K562 (cell line): Measurements from ENCODE around the gene SH3BP5L. TPM values are rescaled to one million over a fixed set of nuclear protein-coding genes. Genes with fewer than 3 reads are reported as not detected.
"Not testable (repeated sequence)": the region's sequence is repeated elsewhere in the genome, so short reads cannot be mapped to it uniquely, and the experiment has no call there.

ENCODE experiments used
- ATAC-seq: fragments of 200-7000 bp; cut with Tn5 transposase; 3 replicates; pipeline ENCODE4 v1.9.1; 2020; ENCODE audit warnings: moderate library complexity
- BruUV-seq: library from RNA; stranded (reverse); fragments of 400-500 nt; replicated peaks from 2 replicates; lab custom pipeline; 2021; lab: Mats Ljungman, UMichigan
- CTCF ChIA-PET: fragments of 300-600 bp; formaldehyde crosslinking; extraction: SDS; loops from one replicate; lab custom pipeline; 2021; ENCODE audit warnings: low intra/inter-chr PET ratio; lab: Yijun Ruan, JAX
- POLR2A ChIA-PET: fragments of 300-600, 350-650 bp; sonication (Branson Sonifier 250); formaldehyde crosslinking; extraction: SDS; loops from one replicate; lab custom pipeline; 2021; ENCODE audit warnings: antibody characterized with exemption, inconsistent platforms; lab: Yijun Ruan, JAX
- DNase-seq, 4 experiments: peaks; one replicate each; pipeline versions ENCODE4 v3.0.0 to v3.0.0-alpha.2; 2011 to 2018; ENCODE audit warnings: low spot score in 3 of 4, mixed read lengths in 3 of 4; ENCODE audit errors: extremely low read depth in 1 of 4
- FAIRE-seq: peaks from 2 replicates; lab custom pipeline; 2011; peaks lifted over from hg19 to GRCh38; lab: Jason Lieb, UNC
- H2AFZ ChIP-seq: 2 replicates; pipeline ENCODE4 v1.6.0; 2011; ENCODE audit warnings: low read depth, low read length, control low read depth, inconsistent platforms
- H3K27ac ChIP-seq: fragments of 200-600 bp; 3 replicates; pipeline ENCODE4 v1.8.0; 2011; ENCODE audit warnings: low read depth, mild to moderate bottlenecking, control low read depth, inconsistent platforms, low read length, moderate library complexity, mixed read lengths; ENCODE audit errors: extremely low read depth
- H3K27me3 ChIP-seq, 2 experiments: fragments of 300-600 bp in 1 of 2; 2 replicates in 1 of 2; 3 replicates in 1 of 2; pipeline versions ENCODE4 v1.6.0 to v1.8.0; 2011; ENCODE audit warnings: inconsistent platforms in 2 of 2, low read length in 2 of 2, mild to moderate bottlenecking in 1 of 2, mixed read lengths in 1 of 2, moderate library complexity in 1 of 2; ENCODE audit not compliant: control insufficient read depth in 2 of 2, insufficient read depth in 2 of 2
- H3K36me3 ChIP-seq: fragments of 300-600 bp; 3 replicates; pipeline ENCODE4 v1.8.0; 2011; ENCODE audit warnings: mild to moderate bottlenecking, low read length, inconsistent platforms; ENCODE audit not compliant: control insufficient read depth, insufficient read depth
- H3K4me1 ChIP-seq, 2 experiments: fragments of 200-600 bp in 1 of 2; replicated peaks in 1 of 2; 2 replicates in 1 of 2; 3 replicates in 1 of 2; pipeline versions ENCODE4 v1.5.1 to v1.8.0; 2011; ENCODE audit warnings: inconsistent platforms in 2 of 2, low read length in 2 of 2, mild to moderate bottlenecking in 1 of 2, mixed read lengths in 1 of 2, moderate library complexity in 1 of 2; ENCODE audit not compliant: control insufficient read depth in 2 of 2, insufficient read depth in 2 of 2
- H3K4me2 ChIP-seq: 2 replicates; pipeline ENCODE4 v1.6.1; 2011; ENCODE audit warnings: low read length, control low read depth, inconsistent platforms, mixed read lengths; ENCODE audit not compliant: insufficient read depth
- H3K4me3 ChIP-seq: fragments of 200-600 bp; sonication (generic), shearing (Covaris generic); 2 replicates; pipeline ENCODE4 v1.5.1; 2016; ENCODE audit warnings: control low read depth, inconsistent platforms
- H3K79me2 ChIP-seq: fragments of 200-600 bp; 3 replicates; pipeline ENCODE4 v1.8.0; 2011; ENCODE audit warnings: low read length, inconsistent platforms; ENCODE audit not compliant: control insufficient read depth, insufficient read depth
- H3K9ac ChIP-seq, 2 experiments: 2 replicates each; pipeline versions ENCODE4 v1.6.0 to v1.6.1; 2011; ENCODE audit warnings: low read depth in 2 of 2, low read length in 2 of 2, control low read depth in 1 of 2, inconsistent platforms in 1 of 2, mild to moderate bottlenecking in 1 of 2, mixed read lengths in 1 of 2; ENCODE audit not compliant: insufficient read depth in 1 of 2
- H3K9me1 ChIP-seq: one replicate; pipeline ENCODE4 v1.6.0; 2011; ENCODE audit warnings: inconsistent platforms, mild to moderate bottlenecking, low read length, moderate library complexity; ENCODE audit not compliant: control insufficient read depth, insufficient read depth
- H3K9me3 ChIP-seq: replicated peaks from 2 replicates; pipeline ENCODE4 v1.5.1; 2011; ENCODE audit warnings: low read depth, low read length, inconsistent platforms; ENCODE audit not compliant: control insufficient read depth, insufficient read depth
- H4K20me1 ChIP-seq: replicated peaks from 2 replicates; pipeline ENCODE4 v1.6.1; 2011; ENCODE audit warnings: low read length, inconsistent platforms, mixed read lengths; ENCODE audit not compliant: control insufficient read depth, insufficient read depth
- CEBPB ChIP-seq: fragments of 450-650 bp; IDR thresholded peaks from 2 replicates; pipeline ENCODE4 v1.6.1; 2016; ENCODE audit warnings: missing genetic modification characterization, missing compliant biosample characterization
- CEBPG ChIP-seq, 3 experiments: fragments of 200-800 bp in 1 of 3; sonication (Bioruptor generic) in 1 of 3; sonication (generic) in 1 of 3; formaldehyde crosslinking in 1 of 3; IDR thresholded peaks in 2 of 3; conservative IDR thresholded peaks in 1 of 3; 2 replicates each; pipeline versions ENCODE4 v1.6.1 to v1.8.0; 2016 to 2022; ENCODE audit warnings: missing compliant biosample characterization in 2 of 3, missing genetic modification characterization in 2 of 3, mild to moderate bottlenecking in 1 of 3, missing genetic modification reagents in 1 of 3
- DACH1 ChIP-seq: fragments of 450-650 bp; IDR thresholded peaks from 2 replicates; pipeline ENCODE4 v1.6.1; 2018; ENCODE audit not compliant: partially characterized antibody
- EP400 ChIP-seq: fragments of 450-650 bp; IDR thresholded peaks from 2 replicates; pipeline ENCODE4 v1.6.1; 2017; ENCODE audit warnings: antibody characterized with exemption, mild to moderate bottlenecking, moderate library complexity
- MCM3 ChIP-seq: fragments of 450-650 bp; IDR thresholded peaks from 2 replicates; pipeline ENCODE4 v1.6.1; 2016
- NONO ChIP-seq, 2 experiments: fragments of 200-400 bp in 1 of 2; fragments of 450-650 bp in 1 of 2; formaldehyde crosslinking in 1 of 2; IDR thresholded peaks; 2 replicates each; pipeline ENCODE4 v1.6.1; 2017; ENCODE audit warnings: low read depth in 2 of 2, mild to moderate bottlenecking in 2 of 2, moderate library complexity in 2 of 2, low read length in 1 of 2
- PHB ChIP-seq: fragments of 250-450 bp; sonication (Bioruptor Pico); IDR thresholded peaks from 2 replicates; pipeline ENCODE4 v1.5.0; 2021
- RHOXF2B ChIP-seq: fragments of 250-450 bp; sonication (Bioruptor Pico); conservative IDR thresholded peaks from 2 replicates; pipeline ENCODE4 v1.5.1; 2021
- THRAP3 ChIP-seq: fragments of 450-650 bp; IDR thresholded peaks from 2 replicates; pipeline ENCODE4 v1.6.1; 2016; ENCODE audit warnings: mild to moderate bottlenecking, inconsistent platforms, borderline replicate concordance
- ZNF212 ChIP-seq: fragments of 450-650 bp; formaldehyde crosslinking; IDR thresholded peaks from 2 replicates; pipeline ENCODE4 v1.4.0; 2020; ENCODE audit warnings: mild to moderate bottlenecking
- ZNF3 ChIP-seq: fragments of 250-450 bp; sonication (Bioruptor Pico); IDR thresholded peaks from 2 replicates; pipeline ENCODE4 v1.5.0; 2021; ENCODE audit warnings: mild to moderate bottlenecking, moderate library complexity
- ZNF609 ChIP-seq: sonication (generic); formaldehyde crosslinking; IDR thresholded peaks from 2 replicates; pipeline ENCODE4 v1.8.1; 2023; ENCODE audit warnings: missing genetic modification reagents, mild to moderate bottlenecking, borderline replicate concordance
- ZNF695 ChIP-seq: fragments of 450-650 bp; formaldehyde crosslinking; IDR thresholded peaks from 2 replicates; pipeline ENCODE4 v1.4.0; 2020; ENCODE audit warnings: mild to moderate bottlenecking, moderate library complexity
- WGBS: fragments of 100-300 bp; shearing (Covaris generic); methylation state at CpG from one replicate; pipeline ENCODE4 v1.1.6; 2016; ENCODE audit warnings: low coverage, mixed read lengths; ENCODE audit not compliant: insufficient coverage; ENCODE audit errors: missing lambda C conversion rate; 5-methylcytosine and 5-hydroxymethylcytosine counted together
- in situ Hi-C: fragments of 300-500 bp; cut with MboI; formaldehyde crosslinking; loops from 4 replicates; pipeline ENCODE4 v1.15.0; 2018; ENCODE audit warnings: inconsistent platforms, mixed read lengths
- intact Hi-C: fragments of 100-400 bp; cut with micrococcal nuclease; formaldehyde crosslinking; loops from 2 replicates; pipeline ENCODE4 v1.14.2; 2022
- polyA plus RNA-seq, 8 experiments: library from polyadenylated mRNA; depleted of rRNA in 4 of 8; stranded (reverse) in 5 of 8; unstranded in 3 of 8; fragments of >200 nt; fragmentation: Nextera tagmentation in 2 of 8; fragmentation: Illumina TruSeq in 1 of 8; extraction: Ambion mirVana in 2 of 8; extraction: Trizol in 1 of 8; gene quantifications; 2 replicates each; pipeline versions ENCODE4 v1.2.1 to v1.2.3, GENCODE V29; 2011 to 2014; ENCODE audit warnings: inconsistent platforms in 1 of 8, missing spikeins in 1 of 8
- total RNA-seq, 7 experiments: library from RNA; depleted of rRNA in 6 of 7; stranded (reverse); fragments of >200 nt in 6 of 7; fragmentation: Illumina TruSeq in 2 of 7; extraction: Trizol in 2 of 7; gene quantifications; 2 replicates each; pipeline versions ENCODE4 v1.2.1 to v1.2.3, GENCODE V29; 2011 to 2021; ENCODE audit warnings: low replicate concordance in 1 of 7

The SH3BP5L gene
- total and polyA plus RNA-seq, 9 of the 15 experiments (the other 6 are each of a cell fraction or from before 2014, with no cell fraction given) = 1.9 to 26.5 (median 15.8) TPM

- in situ Hi-C loops; H4K20me1 ChIP-seq; BruUV-seq; H3K9me3 ChIP-seq; H3K79me2 ChIP-seq; H3K9me1 ChIP-seq; H3K27me3 ChIP-seq; intact Hi-C loops; H3K4me2 ChIP-seq; H3K9ac ChIP-seq; H3K36me3 ChIP-seq; H3K27ac ChIP-seq; DNase-seq; H2AFZ ChIP-seq; H3K4me3 ChIP-seq; ATAC-seq; FAIRE-seq; H3K4me1 ChIP-seq; TF ChIP-seq CEBPG (CRISPR knock-in tag; IDR thresholded peaks at IDR 0.05): not testable (repeated sequence)
- TF ChIP-seq CEBPB (peak; percentile 57; the same call in 1 of the 2 replicates), CEBPG (tag; conservative IDR thresholded peaks at IDR 0.05 in 1 of 2, IDR thresholded peaks at IDR 0.05 in 1 of 2) (peak in 1 of 2 experiments; percentile 44; a peak in 2 of 4 replicates)
- CTCF ChIA-PET = interaction anchor here (0.5 kb wide), 1 partner anchor 1781 kb away, joined by 4 read pairs; no protein-coding TSS in a partner anchor
- 0% methylated on average over 4 of the region's 5 CpGs for whole genome bisulfite sequencing
- POLR2A ChIA-PET = interaction anchor here (1.2 kb wide), 1 partner anchor 23 kb away, joined by 3 read pairs; no protein-coding TSS in a partner anchor
Observed at GRCh38 chr1:248794663-248795062, 31.1 kb downstream of the SH3BP5L start.

- no peaks in the 10 kb centered on the region for H3K4me1 ChIP-seq
- no peak overlapping the region for H3K4me2 ChIP-seq
- no peak for ATAC-seq
- no peaks in the 10 kb centered on the region for H3K79me2 ChIP-seq
- no peaks in the 10 kb centered on the region; a peak in 1 of 5 replicates for H3K27me3 ChIP-seq
- intact Hi-C loops = no loop called here
- in situ Hi-C loops = no loop called here
- no peaks in the 10 kb centered on the region for H3K9me3 ChIP-seq
- ChIA-PET POLR2A (no interaction called here), CTCF (no interaction called here)
- H2AFZ ChIP-seq = no peak overlapping the region
- H3K27ac ChIP-seq = no peak overlapping the region
- no peak overlapping the region for H3K9ac ChIP-seq
- BruUV-seq = no TSS peak
- H4K20me1 ChIP-seq = no peaks in the 10 kb centered on the region
- H3K9me1 ChIP-seq = no peaks in the 10 kb centered on the region
- FAIRE-seq = no peak
- H3K4me3 ChIP-seq = no peak overlapping the region
- H3K36me3 ChIP-seq = no peaks in the 10 kb centered on the region
- no peak for DNase-seq
- no peak for TF ChIP-seq PHB (CRISPR knock-in tag)
- TF ChIP-seq MCM3 = no peak
- TF ChIP-seq RHOXF2B (CRISPR knock-in tag) = no peak
- TF ChIP-seq DACH1 = no peak
- TF ChIP-seq ZNF212 (CRISPR knock-in tag) = no peak
- no peak for TF ChIP-seq NONO (IDR thresholded peaks at IDR 0.05; ENCODE audit: low read depth in 2 of 2, low read length in 1 of 2)
- TF ChIP-seq THRAP3 = no peak
- no peak for TF ChIP-seq ZNF609 (CRISPR knock-in tag)
- TF ChIP-seq EP400 = no peak
- no peak for TF ChIP-seq ZNF695 (CRISPR knock-in tag)
- TF ChIP-seq ZNF3 (CRISPR knock-in tag) = no peak
Observed at GRCh38 chr1:248793592-248793991, 32.1 kb downstream of the SH3BP5L start.
